Aorta (tissue), 5 donors: ENCODE data around the gene WNT1. TPM values are rescaled to one million over a fixed set of nuclear protein-coding genes. Genes with fewer than 3 reads are reported as not detected.

Experiments
- ATAC-seq: fragments of 200-7000 bp; cut with Tn5 transposase; one replicate; pipeline ENCODE4 v1.9.1; 2022; ENCODE audit warnings: moderate library complexity; ENCODE audit not compliant: low FRiP score
- DNase-seq, 2 donors: peaks; one replicate each; pipeline ENCODE4 v3.0.0-alpha.2; 2020
- H3K27ac ChIP-seq, 2 donors: one replicate each; pipeline ENCODE4 v1.5.1; 2013; ENCODE audit warnings: low read length in 2 of 2, mild to moderate bottlenecking in 2 of 2, moderate library complexity in 2 of 2, control low read depth in 1 of 2, inconsistent platforms in 1 of 2, low read depth in 1 of 2
- H3K27me3 ChIP-seq, 2 donors: one replicate each; pipeline ENCODE4 v1.6.1; 2013; ENCODE audit warnings: control low read depth in 1 of 2, low read length in 1 of 2, mild to moderate bottlenecking in 1 of 2, moderate library complexity in 1 of 2; ENCODE audit not compliant: insufficient read depth in 2 of 2, control insufficient read depth in 1 of 2
- H3K36me3 ChIP-seq, 2 donors: one replicate each; pipeline ENCODE4 v1.6.1; 2013; ENCODE audit warnings: control low read depth in 1 of 2, low read length in 1 of 2, mild to moderate bottlenecking in 1 of 2; ENCODE audit not compliant: insufficient read depth in 2 of 2, control insufficient read depth in 1 of 2
- H3K4me1 ChIP-seq, 2 donors: one replicate each; pipeline ENCODE4 v1.6.1; 2013; ENCODE audit warnings: low read length in 2 of 2, control low read depth in 1 of 2, mild to moderate bottlenecking in 1 of 2, moderate library complexity in 1 of 2; ENCODE audit not compliant: insufficient read depth in 2 of 2, control insufficient read depth in 1 of 2
- H3K4me3 ChIP-seq, 2 donors: one replicate each; pipeline ENCODE4 v1.5.1; 2013; ENCODE audit warnings: low read length in 2 of 2, control low read depth in 1 of 2, mild to moderate bottlenecking in 1 of 2
- H3K9me3 ChIP-seq: one replicate; pipeline ENCODE4 v1.6.1; 2013; ENCODE audit warnings: mild to moderate bottlenecking, low read length; ENCODE audit not compliant: control insufficient read depth
- WGBS, 2 donors: extraction: QIAGEN DNeasy Blood & Tissue Kit; methylation state at CpG; one replicate each; pipeline ENCODE4 v1.1.7; 2013; 5-methylcytosine and 5-hydroxymethylcytosine counted together
- intact Hi-C, 2 donors: fragments of 100-400 bp; cut with DNase I; formaldehyde crosslinking; loops; one replicate each; pipeline versions ENCODE4 v1.14.2 to v1.15.0; 2022
- polyA plus RNA-seq, 2 donors: library from polyadenylated mRNA; stranded (reverse); fragments of 200-250 nt; gene quantifications; one replicate each; pipeline ENCODE4 v1.2.3, GENCODE V29; 2013
- total RNA-seq, 2 donors: library from RNA; stranded (reverse); fragmentation: NEBNext Ultra II Directional; extraction: Animal tissue kit (Norgen Biotek cat#: 25700); gene quantifications; one replicate each; pipeline ENCODE4 v1.2.1, GENCODE V29; 2021
- donor health status: healthy with polysubstance abuse.
- donor health status: Bipolar disorder and iron deficiency.
- donor health status: DM: no; HTN: no; CAD: no.
- donor health status: DM: no; HTN: no; CAD: no.
- donor health status: DM: yes; HTN: yes; CAD: no.

The WNT1 gene
- total and polyA plus RNA-seq, 4 donors, result not detected

- Histone ChIP-seq H3K4me3 (peak within 1 kb of the TSS; percentile 68 to 97), H3K36me3 (peaks cover 0 to 3% of the 10 kb centered on the region in 2 donors), H3K27me3 (no peaks in the 10 kb centered on the region), H3K4me1 (no peaks in the 10 kb centered on the region), H3K27ac (peak within 1 kb of the TSS in 1 of 2 donors; percentile 34), H3K9me3 (no peaks in the 10 kb centered on the region)
- WGBS, 2 donors, result 0 to 1% methylated on average over 57 to 58 of the region's 58 CpGs
- peak; percentile 97 to 99 for DNase-seq
- peak; percentile 97 for ATAC-seq
- intact Hi-C loops, result no loop called here
Measured at GRCh38 chr12:48957141-48958048, 20.7 kb upstream of the WNT1 start, which contains the start of gene ARF3. Gene ARF3 (minus strand): TSS chr12:48957487. CDS start chr12:48941095, 16,392 bp downstream.

- WGBS, 2 donors, result 20 to 22% methylated on average over 3 of the region's 3 CpGs
- intact Hi-C loops, result no loop called here
- no peaks in the 10 kb centered on the region for H3K27me3 ChIP-seq
- no peaks in the 10 kb centered on the region for H3K36me3 ChIP-seq
- no peak overlapping the region for H3K27ac ChIP-seq
- peak overlapping the region in 1 of 2 donors; percentile 97 for H3K4me3 ChIP-seq
- DNase-seq, result no peak
- H3K4me1 ChIP-seq, result no peaks in the 10 kb centered on the region
- no peak for ATAC-seq
- H3K9me3 ChIP-seq, result no peaks in the 10 kb centered on the region
Measured at GRCh38 chr12:48958049-48958388, 20.1 kb upstream of the WNT1 start.

- no peak for ATAC-seq
- Histone ChIP-seq H3K4me3 (no peak overlapping the region), H3K9me3 (no peaks in the 10 kb centered on the region), H3K4me1 (no peaks in the 10 kb centered on the region), H3K36me3 (no peaks in the 10 kb centered on the region), H3K27ac (no peak overlapping the region), H3K27me3 (no peaks in the 10 kb centered on the region)
- intact Hi-C loops, result no loop called here
- no peak for DNase-seq
- WGBS, 2 donors, result 65 to 73% methylated on average over 3 of the region's 3 CpGs
Measured at GRCh38 chr12:48960834-48961233, 17.3 kb upstream of the WNT1 start.

DNA sequence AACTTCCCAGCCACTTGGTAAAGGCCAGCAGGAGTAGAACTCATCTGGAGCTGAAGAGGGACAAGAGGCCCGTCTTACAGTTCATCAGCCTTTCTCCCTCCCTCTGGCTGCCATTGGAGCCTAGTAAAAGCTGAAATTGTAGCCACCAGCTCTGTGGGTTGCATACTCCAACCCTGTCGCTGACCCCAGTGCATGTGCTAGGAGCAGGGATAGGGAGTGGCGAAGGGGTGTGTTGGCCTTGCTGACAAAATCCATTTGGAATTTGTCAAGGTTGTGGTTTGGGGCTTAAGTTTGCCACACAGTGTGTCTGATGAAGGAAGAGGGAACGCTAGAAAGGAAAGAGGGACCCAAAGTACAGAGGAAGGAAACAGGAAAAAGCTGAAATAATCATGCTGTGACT, 16.8 kb upstream of the WNT1 start:
- no peak overlapping the region for H3K4me3 ChIP-seq
- no peaks in the 10 kb centered on the region for H3K9me3 ChIP-seq

DNA sequence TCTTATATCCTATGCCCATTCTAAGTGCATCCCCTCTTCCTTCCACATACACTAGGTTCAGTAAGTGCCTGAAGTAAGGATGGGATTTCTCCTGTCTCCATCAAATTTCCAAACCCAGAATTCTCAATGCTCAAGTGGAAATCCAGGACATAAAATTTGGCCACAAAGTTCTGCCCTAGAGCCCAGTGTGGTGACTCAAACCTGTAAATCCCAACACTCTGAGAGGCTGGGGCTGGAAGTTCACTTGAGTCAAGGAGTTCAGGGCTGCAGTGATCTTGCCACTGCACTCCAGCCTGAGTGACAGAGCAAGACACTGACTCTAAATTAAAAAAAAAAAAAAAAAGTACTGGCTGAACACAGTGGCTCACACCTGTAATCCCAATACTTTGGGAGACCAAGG, 16.3 kb upstream of the WNT1 start:
- intact Hi-C loops, result no loop called here
- Histone ChIP-seq H3K27me3 (no peaks in the 10 kb centered on the region), H3K4me3 (no peak overlapping the region), H3K27ac (no peak overlapping the region), H3K9me3 (no peaks in the 10 kb centered on the region), H3K4me1 (no peaks in the 10 kb centered on the region), H3K36me3 (no peaks in the 10 kb centered on the region)
- no peak for ATAC-seq
- DNase-seq, result no peak

More for the DNA sequence above, 16.8 kb upstream of the WNT1 start:
- H3K4me1 ChIP-seq, result no peaks in the 10 kb centered on the region
- intact Hi-C loops, result no loop called here
- H3K36me3 ChIP-seq, result no peaks in the 10 kb centered on the region
- H3K27ac ChIP-seq, result no peak overlapping the region
- 48 to 60% methylated on average over 4 of the region's 4 CpGs for WGBS, 2 donors
- no peaks in the 10 kb centered on the region for H3K27me3 ChIP-seq
- ATAC-seq, result no peak
- no peak for DNase-seq

DNA sequence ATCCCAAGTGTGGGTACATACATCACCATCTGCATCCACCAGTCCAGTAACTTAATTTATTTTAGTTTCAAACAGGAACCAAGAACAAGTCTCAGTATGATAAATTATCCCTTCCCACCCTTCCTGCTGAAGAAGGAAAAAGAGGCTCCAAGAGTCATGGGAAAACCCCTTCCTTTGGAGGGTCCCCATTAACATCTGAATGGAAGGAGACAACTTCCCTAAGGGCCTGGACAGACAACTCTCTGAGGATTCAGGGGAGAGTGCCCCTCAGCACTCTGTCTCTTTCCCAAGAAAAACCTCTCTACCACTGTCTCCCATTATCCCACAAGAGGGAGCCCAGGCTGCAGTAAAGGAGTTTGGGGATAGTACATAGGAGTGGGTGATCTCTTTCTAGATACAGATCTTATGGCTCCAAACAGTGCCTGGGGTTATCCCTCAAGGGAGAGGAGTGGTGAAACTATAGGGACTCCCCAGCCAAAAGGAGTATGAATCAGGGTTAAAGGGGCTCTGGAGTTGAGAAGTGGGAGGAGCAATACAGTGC, 12.8 kb upstream of the WNT1 start:
- H3K4me3 ChIP-seq, result no peak overlapping the region
- H3K27me3 ChIP-seq, result no peaks in the 10 kb centered on the region
- H3K27ac ChIP-seq, result no peak overlapping the region
- ATAC-seq, result no peak
- H3K4me1 ChIP-seq, result no peaks in the 10 kb centered on the region
- intact Hi-C loops, result no loop called here
- no peak for DNase-seq
- H3K9me3 ChIP-seq, result no peaks in the 10 kb centered on the region
- no peaks in the 10 kb centered on the region for H3K36me3 ChIP-seq

DNA sequence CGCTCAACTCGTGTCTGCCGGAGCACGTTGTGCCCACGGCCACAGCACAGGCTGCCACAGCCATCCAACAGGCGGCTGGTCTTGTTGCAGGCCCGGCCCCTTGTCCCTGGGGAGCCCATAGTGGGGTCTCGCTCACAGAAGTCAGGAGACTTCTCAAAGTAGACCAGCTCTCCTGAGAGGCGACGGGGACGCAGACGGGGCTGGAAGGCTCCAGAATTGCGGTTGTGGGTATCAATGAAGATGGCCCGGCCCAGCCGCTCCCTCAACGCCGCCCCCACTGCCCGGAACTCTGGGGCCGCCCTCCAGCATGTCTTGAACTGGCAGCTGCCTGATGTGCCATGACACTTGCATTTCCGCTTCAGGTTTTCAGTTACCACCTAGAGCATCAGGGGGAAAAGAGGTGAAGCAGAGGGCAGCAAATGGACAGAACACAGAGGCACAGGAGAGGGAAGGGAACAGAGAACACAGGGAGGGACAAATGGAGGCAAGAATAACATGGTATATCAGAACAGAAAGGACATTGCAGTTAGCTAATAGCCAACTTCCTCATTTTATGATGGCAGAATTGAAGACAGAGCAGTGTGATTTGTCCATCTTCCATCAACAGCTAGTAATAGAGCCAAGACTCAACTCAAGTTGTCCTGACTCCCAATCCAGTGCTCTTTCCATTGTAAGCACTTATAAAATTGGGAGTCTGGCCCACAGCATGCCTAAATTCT, 11.8 kb upstream of the WNT1 start:
- no peak for ATAC-seq
- Histone ChIP-seq H3K9me3 (no peaks in the 10 kb centered on the region), H3K36me3 (no peaks in the 10 kb centered on the region), H3K4me1 (no peaks in the 10 kb centered on the region), H3K27me3 (no peaks in the 10 kb centered on the region), H3K27ac (no peak overlapping the region), H3K4me3 (no peak overlapping the region)
- intact Hi-C loops, result no loop called here
- WGBS, 2 donors, result 61 to 62% methylated on average over 20 of the region's 20 CpGs
- DNase-seq, result no peak

- no peaks in the 10 kb centered on the region for H3K9me3 ChIP-seq
- H3K27me3 ChIP-seq, result no peaks in the 10 kb centered on the region
- 77 to 83% methylated on average over 7 of the region's 7 CpGs for WGBS, 2 donors
- ATAC-seq (no peak), DNase-seq (no peak)
- H3K4me1 ChIP-seq, result no peaks in the 10 kb centered on the region
- H3K4me3 ChIP-seq, result no peak overlapping the region
- intact Hi-C loops, result no loop called here
- no peaks in the 10 kb centered on the region for H3K36me3 ChIP-seq
- no peak overlapping the region for H3K27ac ChIP-seq
Measured at GRCh38 chr12:48967991-48968390, 10.1 kb upstream of the WNT1 start.
